ENCODE measurements around the gene PBXIP1. TPM values are rescaled to one million over a fixed set of nuclear protein-coding genes. Genes with fewer than 3 reads are reported as not detected.

PBXIP1 gene
- total RNA-seq, 1 experiment from 2014 or later = 26.5 TPM

DNA sequence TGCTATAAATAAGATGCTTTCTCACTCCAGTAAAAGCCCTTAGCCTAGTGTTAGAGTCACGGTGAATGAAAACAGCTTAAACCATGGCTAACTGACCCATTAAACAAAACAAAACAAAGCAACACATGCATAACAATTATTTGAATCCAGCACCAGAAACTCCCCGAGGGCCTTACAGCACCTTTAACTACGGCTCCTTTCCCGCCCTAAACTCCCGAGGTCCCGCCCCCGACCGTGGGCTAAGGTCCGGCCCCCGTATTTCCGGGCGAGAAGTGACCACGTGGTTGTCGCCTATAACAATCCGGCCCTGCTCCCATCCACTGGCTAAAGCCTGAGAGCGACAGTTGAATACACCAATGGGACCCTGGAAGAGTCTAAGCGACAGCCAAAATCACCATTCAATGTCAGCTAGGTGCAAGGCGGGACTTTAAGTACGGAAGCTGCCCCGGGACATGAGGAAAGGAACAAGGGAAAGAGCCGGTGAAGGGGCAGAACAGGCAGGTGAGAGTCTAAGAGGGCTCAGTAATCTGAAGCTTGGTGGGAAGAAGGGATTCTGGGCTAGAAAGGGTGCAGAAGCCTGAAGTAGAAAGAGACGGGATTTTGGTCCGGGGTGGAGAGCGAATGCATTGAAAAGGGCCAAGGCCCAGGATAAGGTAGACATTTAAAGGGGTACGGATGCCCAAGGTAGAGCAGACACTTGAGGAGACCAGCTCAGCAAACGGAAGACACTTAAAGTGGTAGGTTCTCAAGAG lies 27.2 kb upstream of the PBXIP1 start, which contains the start of gene FLAD1 (continued):
- TF ChIP-seq, protein P1, sequence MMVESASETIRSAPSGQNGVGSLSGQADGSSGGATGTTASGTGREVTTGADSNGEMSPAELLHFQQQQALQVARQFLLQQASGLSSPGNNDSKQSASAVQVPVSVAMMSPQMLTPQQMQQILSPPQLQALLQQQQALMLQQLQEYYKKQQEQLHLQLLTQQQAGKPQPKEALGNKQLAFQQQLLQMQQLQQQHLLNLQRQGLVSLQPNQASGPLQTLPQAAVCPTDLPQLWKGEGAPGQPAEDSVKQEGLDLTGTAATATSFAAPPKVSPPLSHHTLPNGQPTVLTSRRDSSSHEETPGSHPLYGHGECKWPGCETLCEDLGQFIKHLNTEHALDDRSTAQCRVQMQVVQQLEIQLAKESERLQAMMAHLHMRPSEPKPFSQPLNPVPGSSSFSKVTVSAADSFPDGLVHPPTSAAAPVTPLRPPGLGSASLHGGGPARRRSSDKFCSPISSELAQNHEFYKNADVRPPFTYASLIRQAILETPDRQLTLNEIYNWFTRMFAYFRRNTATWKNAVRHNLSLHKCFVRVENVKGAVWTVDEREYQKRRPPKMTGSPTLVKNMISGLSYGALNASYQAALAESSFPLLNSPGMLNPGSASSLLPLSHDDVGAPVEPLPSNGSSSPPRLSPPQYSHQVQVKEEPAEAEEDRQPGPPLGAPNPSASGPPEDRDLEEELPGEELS (CRISPR knock-in tag; IDR thresholded peaks at IDR 0.05) = no peak
- TF ChIP-seq ETV6 (CRISPR knock-in tag; IDR thresholded peaks at IDR 0.05) (0 out of 2 replicates have a peak, but pooled peaks have one; percentile 69), JAZF1 (CRISPR knock-in tag; IDR thresholded peaks at IDR 0.05) (no peak), NR1H2 (CRISPR knock-in tag; IDR thresholded peaks at IDR 0.05) (no peak), SMAD3 (CRISPR knock-in tag; IDR thresholded peaks at IDR 0.05; ENCODE audit: borderline replicate concordance) (no peak), ZNF423 (CRISPR knock-in tag; IDR thresholded peaks at IDR 0.05) (no peak), JUN (CRISPR knock-in tag; IDR thresholded peaks at IDR 0.05) (no peak), EMX1 (CRISPR knock-in tag; IDR thresholded peaks at IDR 0.05) (no peak), GABPB1 (CRISPR knock-in tag; IDR thresholded peaks at IDR 0.05) (no peak), FOXP1 (CRISPR knock-in tag; IDR thresholded peaks at IDR 0.05; ENCODE audit: borderline replicate concordance) (peak; percentile 42; the same call in 1 of the 2 replicates), MYBL2 (CRISPR knock-in tag; IDR thresholded peaks at IDR 0.05) (no peak), NFATC4 (CRISPR knock-in tag; IDR thresholded peaks at IDR 0.05) (no peak), OVOL2 (CRISPR knock-in tag; IDR thresholded peaks at IDR 0.05; ENCODE audit: borderline replicate concordance) (no peak), FOXJ3 (CRISPR knock-in tag; IDR thresholded peaks at IDR 0.05; ENCODE audit: borderline replicate concordance) (no peak), SMAD4 (CRISPR knock-in tag; IDR thresholded peaks at IDR 0.05) (no peak), ZNF671 (CRISPR knock-in tag; IDR thresholded peaks at IDR 0.05) (no peak)
- TF ChIP-seq, protein P2, sequence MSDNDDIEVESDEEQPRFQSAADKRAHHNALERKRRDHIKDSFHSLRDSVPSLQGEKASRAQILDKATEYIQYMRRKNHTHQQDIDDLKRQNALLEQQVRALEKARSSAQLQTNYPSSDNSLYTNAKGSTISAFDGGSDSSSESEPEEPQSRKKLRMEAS (CRISPR knock-in tag; IDR thresholded peaks at IDR 0.05) = peak; percentile 85
- TF ChIP-seq, protein P3, sequence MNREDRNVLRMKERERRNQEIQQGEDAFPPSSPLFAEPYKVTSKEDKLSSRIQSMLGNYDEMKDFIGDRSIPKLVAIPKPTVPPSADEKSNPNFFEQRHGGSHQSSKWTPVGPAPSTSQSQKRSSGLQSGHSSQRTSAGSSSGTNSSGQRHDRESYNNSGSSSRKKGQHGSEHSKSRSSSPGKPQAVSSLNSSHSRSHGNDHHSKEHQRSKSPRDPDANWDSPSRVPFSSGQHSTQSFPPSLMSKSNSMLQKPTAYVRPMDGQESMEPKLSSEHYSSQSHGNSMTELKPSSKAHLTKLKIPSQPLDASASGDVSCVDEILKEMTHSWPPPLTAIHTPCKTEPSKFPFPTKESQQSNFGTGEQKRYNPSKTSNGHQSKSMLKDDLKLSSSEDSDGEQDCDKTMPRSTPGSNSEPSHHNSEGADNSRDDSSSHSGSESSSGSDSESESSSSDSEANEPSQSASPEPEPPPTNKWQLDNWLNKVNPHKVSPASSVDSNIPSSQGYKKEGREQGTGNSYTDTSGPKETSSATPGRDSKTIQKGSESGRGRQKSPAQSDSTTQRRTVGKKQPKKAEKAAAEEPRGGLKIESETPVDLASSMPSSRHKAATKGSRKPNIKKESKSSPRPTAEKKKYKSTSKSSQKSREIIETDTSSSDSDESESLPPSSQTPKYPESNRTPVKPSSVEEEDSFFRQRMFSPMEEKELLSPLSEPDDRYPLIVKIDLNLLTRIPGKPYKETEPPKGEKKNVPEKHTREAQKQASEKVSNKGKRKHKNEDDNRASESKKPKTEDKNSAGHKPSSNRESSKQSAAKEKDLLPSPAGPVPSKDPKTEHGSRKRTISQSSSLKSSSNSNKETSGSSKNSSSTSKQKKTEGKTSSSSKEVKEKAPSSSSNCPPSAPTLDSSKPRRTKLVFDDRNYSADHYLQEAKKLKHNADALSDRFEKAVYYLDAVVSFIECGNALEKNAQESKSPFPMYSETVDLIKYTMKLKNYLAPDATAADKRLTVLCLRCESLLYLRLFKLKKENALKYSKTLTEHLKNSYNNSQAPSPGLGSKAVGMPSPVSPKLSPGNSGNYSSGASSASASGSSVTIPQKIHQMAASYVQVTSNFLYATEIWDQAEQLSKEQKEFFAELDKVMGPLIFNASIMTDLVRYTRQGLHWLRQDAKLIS (CRISPR knock-in tag; IDR thresholded peaks at IDR 0.05; ENCODE audit: borderline replicate concordance) = no peak
- TF ChIP-seq, protein P4, sequence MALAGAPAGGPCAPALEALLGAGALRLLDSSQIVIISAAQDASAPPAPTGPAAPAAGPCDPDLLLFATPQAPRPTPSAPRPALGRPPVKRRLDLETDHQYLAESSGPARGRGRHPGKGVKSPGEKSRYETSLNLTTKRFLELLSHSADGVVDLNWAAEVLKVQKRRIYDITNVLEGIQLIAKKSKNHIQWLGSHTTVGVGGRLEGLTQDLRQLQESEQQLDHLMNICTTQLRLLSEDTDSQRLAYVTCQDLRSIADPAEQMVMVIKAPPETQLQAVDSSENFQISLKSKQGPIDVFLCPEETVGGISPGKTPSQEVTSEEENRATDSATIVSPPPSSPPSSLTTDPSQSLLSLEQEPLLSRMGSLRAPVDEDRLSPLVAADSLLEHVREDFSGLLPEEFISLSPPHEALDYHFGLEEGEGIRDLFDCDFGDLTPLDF (CRISPR knock-in tag; IDR thresholded peaks at IDR 0.05) = no peak
- TF ChIP-seq, protein P5, sequence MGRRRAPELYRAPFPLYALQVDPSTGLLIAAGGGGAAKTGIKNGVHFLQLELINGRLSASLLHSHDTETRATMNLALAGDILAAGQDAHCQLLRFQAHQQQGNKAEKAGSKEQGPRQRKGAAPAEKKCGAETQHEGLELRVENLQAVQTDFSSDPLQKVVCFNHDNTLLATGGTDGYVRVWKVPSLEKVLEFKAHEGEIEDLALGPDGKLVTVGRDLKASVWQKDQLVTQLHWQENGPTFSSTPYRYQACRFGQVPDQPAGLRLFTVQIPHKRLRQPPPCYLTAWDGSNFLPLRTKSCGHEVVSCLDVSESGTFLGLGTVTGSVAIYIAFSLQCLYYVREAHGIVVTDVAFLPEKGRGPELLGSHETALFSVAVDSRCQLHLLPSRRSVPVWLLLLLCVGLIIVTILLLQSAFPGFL (CRISPR knock-in tag; IDR thresholded peaks at IDR 0.05; ENCODE audit: borderline replicate concordance) = no peak
- TF ChIP-seq, protein P6, sequence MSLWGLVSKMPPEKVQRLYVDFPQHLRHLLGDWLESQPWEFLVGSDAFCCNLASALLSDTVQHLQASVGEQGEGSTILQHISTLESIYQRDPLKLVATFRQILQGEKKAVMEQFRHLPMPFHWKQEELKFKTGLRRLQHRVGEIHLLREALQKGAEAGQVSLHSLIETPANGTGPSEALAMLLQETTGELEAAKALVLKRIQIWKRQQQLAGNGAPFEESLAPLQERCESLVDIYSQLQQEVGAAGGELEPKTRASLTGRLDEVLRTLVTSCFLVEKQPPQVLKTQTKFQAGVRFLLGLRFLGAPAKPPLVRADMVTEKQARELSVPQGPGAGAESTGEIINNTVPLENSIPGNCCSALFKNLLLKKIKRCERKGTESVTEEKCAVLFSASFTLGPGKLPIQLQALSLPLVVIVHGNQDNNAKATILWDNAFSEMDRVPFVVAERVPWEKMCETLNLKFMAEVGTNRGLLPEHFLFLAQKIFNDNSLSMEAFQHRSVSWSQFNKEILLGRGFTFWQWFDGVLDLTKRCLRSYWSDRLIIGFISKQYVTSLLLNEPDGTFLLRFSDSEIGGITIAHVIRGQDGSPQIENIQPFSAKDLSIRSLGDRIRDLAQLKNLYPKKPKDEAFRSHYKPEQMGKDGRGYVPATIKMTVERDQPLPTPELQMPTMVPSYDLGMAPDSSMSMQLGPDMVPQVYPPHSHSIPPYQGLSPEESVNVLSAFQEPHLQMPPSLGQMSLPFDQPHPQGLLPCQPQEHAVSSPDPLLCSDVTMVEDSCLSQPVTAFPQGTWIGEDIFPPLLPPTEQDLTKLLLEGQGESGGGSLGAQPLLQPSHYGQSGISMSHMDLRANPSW (CRISPR knock-in tag; conservative IDR thresholded peaks at IDR 0.05; ENCODE audit: low read depth) = no peak
- TF ChIP-seq, protein P7, sequence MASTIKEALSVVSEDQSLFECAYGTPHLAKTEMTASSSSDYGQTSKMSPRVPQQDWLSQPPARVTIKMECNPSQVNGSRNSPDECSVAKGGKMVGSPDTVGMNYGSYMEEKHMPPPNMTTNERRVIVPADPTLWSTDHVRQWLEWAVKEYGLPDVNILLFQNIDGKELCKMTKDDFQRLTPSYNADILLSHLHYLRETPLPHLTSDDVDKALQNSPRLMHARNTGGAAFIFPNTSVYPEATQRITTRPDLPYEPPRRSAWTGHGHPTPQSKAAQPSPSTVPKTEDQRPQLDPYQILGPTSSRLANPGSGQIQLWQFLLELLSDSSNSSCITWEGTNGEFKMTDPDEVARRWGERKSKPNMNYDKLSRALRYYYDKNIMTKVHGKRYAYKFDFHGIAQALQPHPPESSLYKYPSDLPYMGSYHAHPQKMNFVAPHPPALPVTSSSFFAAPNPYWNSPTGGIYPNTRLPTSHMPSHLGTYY (CRISPR knock-in tag; IDR thresholded peaks at IDR 0.05) = no peak
- TF ChIP-seq, protein P8, sequence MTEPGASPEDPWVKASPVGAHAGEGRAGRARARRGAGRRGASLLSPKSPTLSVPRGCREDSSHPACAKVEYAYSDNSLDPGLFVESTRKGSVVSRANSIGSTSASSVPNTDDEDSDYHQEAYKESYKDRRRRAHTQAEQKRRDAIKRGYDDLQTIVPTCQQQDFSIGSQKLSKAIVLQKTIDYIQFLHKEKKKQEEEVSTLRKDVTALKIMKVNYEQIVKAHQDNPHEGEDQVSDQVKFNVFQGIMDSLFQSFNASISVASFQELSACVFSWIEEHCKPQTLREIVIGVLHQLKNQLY (CRISPR knock-in tag; IDR thresholded peaks at IDR 0.05) = no peak
- TF ChIP-seq, protein P9, sequence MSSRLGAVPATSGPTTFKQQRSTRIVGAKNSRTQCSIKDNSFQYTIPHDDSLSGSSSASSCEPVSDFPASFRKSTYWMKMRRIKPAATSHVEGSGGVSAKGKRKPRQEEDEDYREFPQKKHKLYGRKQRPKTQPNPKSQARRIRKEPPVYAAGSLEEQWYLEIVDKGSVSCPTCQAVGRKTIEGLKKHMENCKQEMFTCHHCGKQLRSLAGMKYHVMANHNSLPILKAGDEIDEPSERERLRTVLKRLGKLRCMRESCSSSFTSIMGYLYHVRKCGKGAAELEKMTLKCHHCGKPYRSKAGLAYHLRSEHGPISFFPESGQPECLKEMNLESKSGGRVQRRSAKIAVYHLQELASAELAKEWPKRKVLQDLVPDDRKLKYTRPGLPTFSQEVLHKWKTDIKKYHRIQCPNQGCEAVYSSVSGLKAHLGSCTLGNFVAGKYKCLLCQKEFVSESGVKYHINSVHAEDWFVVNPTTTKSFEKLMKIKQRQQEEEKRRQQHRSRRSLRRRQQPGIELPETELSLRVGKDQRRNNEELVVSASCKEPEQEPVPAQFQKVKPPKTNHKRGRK (CRISPR knock-in tag; IDR thresholded peaks at IDR 0.05; ENCODE audit: borderline replicate concordance) = no peak

Measured in WTC11 (cell line).